ENCODE results near the gene PRELID1. TPM values are rescaled to one million over a fixed set of nuclear protein-coding genes. Genes with fewer than 3 reads are reported as not detected.

PRELID1 gene
- total RNA-seq, 2 experiments from 2014 or later, result 232 to 249 TPM

- H3K4me2 ChIP-seq (ENCODE audit: low read length), result peak overlapping the region; percentile 69
- H3K9me2 ChIP-seq (ENCODE audit: insufficient read depth, low read length), result no peaks in the 10 kb centered on the region
- H3K4me1 ChIP-seq (ENCODE audit: insufficient read depth, low read length, poor library complexity, severe bottlenecking), result peaks cover 68% of the 10 kb centered on the region
- peak overlapping the region; percentile 92 for H3K27ac ChIP-seq (ENCODE audit: low read depth, low read length, poor library complexity, severe bottlenecking)
- ChIA-PET CTCF (ENCODE audit: unreplicated experiment) (no interaction called here), POLR2A (no interaction called here)
- peak; percentile 28 for DNase-seq (ENCODE audit: low spot score)
- intact Hi-C loops (cut with micrococcal nuclease; ENCODE audit: unreplicated experiment), result loop anchor here (10.0 kb wide), 1 partner anchor 312 kb away; no protein-coding TSS in a partner anchor
- peak overlapping the region; percentile 50 for H3K4me3 ChIP-seq (ENCODE audit: low read depth, low read length, poor library complexity, severe bottlenecking)
- TF ChIP-seq EZH2phosphoT487 (IDR thresholded peaks at IDR 0.05; ENCODE audit: borderline replicate concordance, low read depth, low read length) (no peak), CTCF (conservative IDR thresholded peaks at IDR 0.05; ENCODE audit: low read length) (peak; percentile 41)
- no peak overlapping the region for H2AFZ ChIP-seq (ENCODE audit: low read length)
- H4K20me1 ChIP-seq (ENCODE audit: insufficient read depth, low read length), result peaks cover 29% of the 10 kb centered on the region
- H3K9me3 ChIP-seq (ENCODE audit: low read length), result no peaks in the 10 kb centered on the region
- peaks cover 67% of the 10 kb centered on the region for H3K36me3 ChIP-seq (ENCODE audit: insufficient read depth, low read length)
- peaks cover 41% of the 10 kb centered on the region for H3K79me2 ChIP-seq (ENCODE audit: insufficient read depth, low read depth, low read length)
- no TSS peak for BruUV-seq (replicated peaks)
Observed at GRCh38 chr5:177306674-177307543, 3.3 kb downstream of the PRELID1 start.

GRCh38 chr5:177307544-177308363 is 4.2 kb downstream of the PRELID1 start:
- no peaks in the 10 kb centered on the region for H3K9me2 ChIP-seq (ENCODE audit: insufficient read depth, low read length)
- H3K4me3 ChIP-seq (ENCODE audit: low read depth, low read length, poor library complexity, severe bottlenecking), result peak overlapping the region; percentile 50
- peaks cover 39% of the 10 kb centered on the region for H3K79me2 ChIP-seq (ENCODE audit: insufficient read depth, low read depth, low read length)
- H3K4me1 ChIP-seq (ENCODE audit: insufficient read depth, low read length, poor library complexity, severe bottlenecking), result peaks cover 63% of the 10 kb centered on the region
- peak; percentile 62 for DNase-seq (ENCODE audit: low spot score)
- POLR2A ChIA-PET, result interaction anchor here (0.6 to 1.2 kb wide), 3 partner anchors 11 to 197 kb away, joined by 3 to 4 read pairs (median 3); no protein-coding TSS in a partner anchor
- TSS peak; percentile 29 for BruUV-seq (replicated peaks)
- H3K4me2 ChIP-seq (ENCODE audit: low read length), result peak overlapping the region; percentile 69
- H3K9me3 ChIP-seq (ENCODE audit: low read length), result no peaks in the 10 kb centered on the region
- H4K20me1 ChIP-seq (ENCODE audit: insufficient read depth, low read length), result peaks cover 29% of the 10 kb centered on the region
- CTCF ChIA-PET (ENCODE audit: unreplicated experiment), result interaction anchor here (0.5 to 0.9 kb wide), 2 partner anchors 118 to 179 kb away, joined by 3 to 5 read pairs; no protein-coding TSS in a partner anchor
- H3K36me3 ChIP-seq (ENCODE audit: insufficient read depth, low read length), result peaks cover 64% of the 10 kb centered on the region
- no peak overlapping the region for H2AFZ ChIP-seq (ENCODE audit: low read length)
- intact Hi-C loops (cut with micrococcal nuclease; ENCODE audit: unreplicated experiment), result loop anchor here (10.0 kb wide), 1 partner anchor 313 kb away; no protein-coding TSS in a partner anchor
- H3K27ac ChIP-seq (ENCODE audit: low read depth, low read length, poor library complexity, severe bottlenecking), result peak overlapping the region; percentile 92
- TF ChIP-seq EZH2phosphoT487 (IDR thresholded peaks at IDR 0.05; ENCODE audit: borderline replicate concordance, low read depth, low read length) (no peak), CTCF (conservative IDR thresholded peaks at IDR 0.05; ENCODE audit: low read length) (no peak)

Data from OCI-LY7 (cell line).